Stimulated activated CD8-positive, alpha-beta memory T cell treated with anti-CD3 and anti-CD28 coated beads, Interleukin-15, amount 100 ng/mL, for 24 hours (primary cell): ENCODE measurements around the gene KSR2.
"Not testable (repeated sequence)": the region's sequence is repeated elsewhere in the genome, so short reads cannot be mapped to it uniquely, and the experiment has no call there.

ENCODE experiments used
- DNase-seq: peaks from one replicate; pipeline ENCODE4 v3.0.0-alpha.2; 2020; ENCODE audit warnings: low read depth

Gene KSR2

GRCh38 chr12:117821480-117822175, 147.2 kb downstream of the KSR2 start:
- no peak for DNase-seq

GRCh38 chr12:117820216-117820907, 148.4 kb downstream of the KSR2 start:
- DNase-seq, result no peak

GRCh38 chr12:117819160-117819559, 149.6 kb downstream of the KSR2 start:
- no peak for DNase-seq

- no peak for DNase-seq
Observed at GRCh38 chr12:117818400-117818799, 150.4 kb downstream of the KSR2 start.

- no peak for DNase-seq
Observed at GRCh38 chr12:117809509-117809908, 159.3 kb downstream of the KSR2 start.

GRCh38 chr12:117807946-117808345, 160.8 kb downstream of the KSR2 start:
- DNase-seq, result no peak

- DNase-seq, result no peak
Observed at GRCh38 chr12:117807355-117807754, 161.4 kb downstream of the KSR2 start.

- DNase-seq, result no peak
Observed at GRCh38 chr12:117805865-117806264, 162.9 kb downstream of the KSR2 start.

GRCh38 chr12:117803001-117803400, 165.8 kb downstream of the KSR2 start:
- DNase-seq, result no peak

GRCh38 chr12:117800711-117801110, 168.1 kb downstream of the KSR2 start:
- not testable (repeated sequence) for DNase-seq

- no peak for DNase-seq
Observed at GRCh38 chr12:117797202-117797601, 171.6 kb downstream of the KSR2 start.

GRCh38 chr12:117792877-117793424, 175.8 kb downstream of the KSR2 start:
- no peak for DNase-seq

- DNase-seq, result no peak
Observed at GRCh38 chr12:117792471-117792870, 176.3 kb downstream of the KSR2 start.

- DNase-seq, result no peak
Observed at GRCh38 chr12:117790948-117791347, 177.8 kb downstream of the KSR2 start.

- DNase-seq, result no peak
Observed at GRCh38 chr12:117790198-117790597, 178.6 kb downstream of the KSR2 start.

GRCh38 chr12:117789195-117789912, 179.4 kb downstream of the KSR2 start:
- no peak for DNase-seq

- DNase-seq, result no peak
Observed at GRCh38 chr12:117778656-117779055, 190.1 kb downstream of the KSR2 start.

- no peak for DNase-seq
Observed at GRCh38 chr12:117774941-117775775, 193.6 kb downstream of the KSR2 start.

GRCh38 chr12:117768860-117769259, 199.9 kb downstream of the KSR2 start:
- no peak for DNase-seq

GRCh38 chr12:117766008-117766407, 202.8 kb downstream of the KSR2 start:
- no peak for DNase-seq

- no peak for DNase-seq
Observed at GRCh38 chr12:117762143-117762542, 206.6 kb downstream of the KSR2 start.
